OCI-LY7 (cell line): ENCODE results near the gene PAX2.

ENCODE experiments used
- CTCF ChIP-seq: fragments of 200-600 bp; sonication (generic); conservative IDR thresholded peaks from 2 replicates; pipeline ENCODE4 v1.5.1; 2014; ENCODE audit warnings: mild to moderate bottlenecking, antibody characterized with exemption, low read length, moderate library complexity, mixed read lengths
- EZH2phosphoT487 ChIP-seq: fragments of 200-600 bp; sonication (generic); IDR thresholded peaks from 2 replicates; pipeline ENCODE4 v1.6.1; 2018; ENCODE audit warnings: low read depth, borderline replicate concordance, mild to moderate bottlenecking, mixed run types, antibody characterized with exemption, low read length, moderate library complexity, mixed read lengths

- TF ChIP-seq CTCF (no peak), EZH2phosphoT487 (no peak)
These were observed 4.7 kb upstream of the PAX2 start for GRCh38 chr10:100740476-100741377.
